Measurements from ENCODE around the gene CHI3L1.

Gene CHI3L1

GRCh38 chr1:203151362-203152157, 34.9 kb downstream of the CHI3L1 start:
- no peak for DNase-seq (ENCODE audit: low read depth)

DNA sequence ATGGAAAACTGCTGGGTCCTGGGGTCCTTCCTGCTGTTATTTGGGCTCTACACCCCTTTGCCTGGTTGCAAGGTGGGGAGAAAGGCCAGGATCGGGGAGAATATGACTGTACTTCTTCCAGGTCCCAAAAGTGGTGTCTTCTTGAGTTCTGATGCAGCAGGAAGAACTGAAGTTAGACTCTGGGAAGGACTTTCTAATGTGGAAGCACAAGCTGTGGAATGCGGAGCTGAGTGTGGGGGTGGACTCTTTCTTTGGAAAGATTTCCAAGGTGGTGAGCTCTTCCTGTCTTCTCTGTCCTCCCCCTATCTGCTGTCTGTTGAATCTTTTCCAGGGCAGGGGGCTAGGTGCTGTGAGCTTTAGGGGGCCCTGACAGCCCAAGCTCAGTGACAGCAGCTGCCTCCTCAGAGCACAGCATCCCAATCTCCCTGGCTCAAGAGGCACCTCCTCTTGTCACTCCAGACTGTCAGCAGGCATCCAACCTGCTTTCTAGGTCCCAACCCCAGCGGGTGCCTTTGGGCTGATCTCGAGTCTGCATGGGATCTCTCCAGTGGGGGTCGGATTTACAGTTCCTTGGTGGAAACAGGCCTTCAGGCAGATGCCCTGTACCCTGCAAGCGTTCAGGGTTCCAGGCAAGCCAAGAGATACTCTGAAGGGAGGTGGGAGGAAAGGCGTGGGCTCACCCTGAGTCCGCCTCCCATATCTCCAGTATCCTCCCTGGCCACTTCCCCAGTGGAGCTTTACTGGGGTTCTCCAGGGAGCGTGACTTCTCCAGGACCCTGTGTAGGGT, 35.8 kb downstream of the CHI3L1 start:
- DNase-seq (ENCODE audit: low read depth): no peak

- no peak for DNase-seq (ENCODE audit: low read depth)
Observed at GRCh38 chr1:203149188-203149840, 37.2 kb downstream of the CHI3L1 start.

DNA sequence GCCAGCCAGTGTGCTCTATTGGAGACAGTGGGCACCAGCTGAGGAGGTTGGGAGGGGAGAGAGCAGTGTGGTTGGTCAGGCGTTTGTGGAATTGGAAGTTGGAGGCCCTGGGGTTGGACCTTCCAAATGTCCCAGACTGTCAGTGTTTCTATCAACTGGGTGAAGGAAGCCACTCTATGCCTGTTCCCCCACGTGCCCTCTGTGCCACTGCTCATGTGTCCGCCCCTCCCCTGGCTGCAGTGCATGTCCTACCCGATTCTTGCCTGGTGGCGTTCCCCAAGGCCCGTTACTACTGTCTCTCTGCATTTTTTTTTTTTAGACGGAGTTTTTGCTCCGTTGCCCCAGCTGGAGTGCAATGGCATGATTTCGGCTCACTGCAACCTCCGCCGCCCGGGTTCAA, 37.9 kb downstream of the CHI3L1 start:
- DNase-seq (ENCODE audit: low read depth): no peak

GRCh38 chr1:203148127-203148526, 38.4 kb downstream of the CHI3L1 start:
- DNase-seq (ENCODE audit: low read depth): no peak

- no peak for DNase-seq (ENCODE audit: low read depth)
Observed at GRCh38 chr1:203147376-203147775, 39.1 kb downstream of the CHI3L1 start.

GRCh38 chr1:203146537-203146936, 40.0 kb downstream of the CHI3L1 start:
- DNase-seq (ENCODE audit: low read depth): no peak

DNA sequence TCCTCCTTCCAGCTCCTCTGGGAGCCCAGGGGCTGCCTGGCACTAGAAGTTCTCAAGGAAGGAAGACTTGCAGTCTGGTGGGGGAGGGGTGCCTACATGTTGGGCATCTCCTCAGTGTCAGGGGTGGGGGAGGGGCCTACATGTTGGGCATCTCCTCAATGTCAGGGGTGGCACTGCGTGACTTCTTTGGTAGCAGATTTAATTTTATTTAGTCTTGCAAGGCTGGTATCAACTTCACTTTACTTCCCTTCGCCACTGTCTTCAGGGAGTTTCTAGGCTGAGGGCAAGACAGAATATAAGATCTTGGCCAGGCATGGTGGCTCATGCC, 40.5 kb downstream of the CHI3L1 start:
- no peak for DNase-seq (ENCODE audit: low read depth)

DNA sequence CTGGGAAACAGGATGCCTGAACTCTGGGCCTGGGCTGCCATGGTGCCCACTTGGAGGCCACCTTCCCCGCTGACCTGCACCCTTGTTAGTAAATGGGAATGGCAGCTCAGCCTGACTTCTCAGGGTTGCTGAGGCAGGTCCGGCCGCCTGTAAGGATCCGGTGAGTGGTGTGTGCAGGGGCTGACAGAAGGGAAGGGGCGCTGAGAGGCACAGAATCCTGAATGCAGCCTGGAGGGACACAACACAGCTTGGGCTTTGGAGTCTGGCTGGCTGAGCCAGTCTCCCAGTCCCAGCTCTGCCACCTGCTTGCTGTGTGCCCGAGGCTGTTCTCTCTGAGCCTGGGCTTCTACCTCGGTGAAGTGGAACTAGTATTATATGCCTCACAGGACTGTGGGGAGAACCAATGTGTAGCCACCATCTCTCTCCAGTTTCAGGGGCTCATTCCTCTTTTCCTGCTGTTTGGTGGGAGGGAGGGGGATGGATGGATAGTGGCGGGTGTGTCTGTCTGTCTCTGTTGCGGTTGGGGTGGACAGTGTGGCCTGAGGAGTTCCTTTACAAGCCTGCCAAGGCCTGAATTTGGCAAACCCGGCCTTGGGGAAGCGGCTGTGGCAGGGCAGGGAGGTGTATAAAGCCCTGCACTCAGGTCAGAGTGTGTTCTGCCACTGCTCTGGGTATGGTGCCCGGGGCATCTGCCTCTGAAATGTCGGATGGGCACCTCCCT, 41.0 kb downstream of the CHI3L1 start:
- no peak for DNase-seq (ENCODE audit: low read depth)

DNA sequence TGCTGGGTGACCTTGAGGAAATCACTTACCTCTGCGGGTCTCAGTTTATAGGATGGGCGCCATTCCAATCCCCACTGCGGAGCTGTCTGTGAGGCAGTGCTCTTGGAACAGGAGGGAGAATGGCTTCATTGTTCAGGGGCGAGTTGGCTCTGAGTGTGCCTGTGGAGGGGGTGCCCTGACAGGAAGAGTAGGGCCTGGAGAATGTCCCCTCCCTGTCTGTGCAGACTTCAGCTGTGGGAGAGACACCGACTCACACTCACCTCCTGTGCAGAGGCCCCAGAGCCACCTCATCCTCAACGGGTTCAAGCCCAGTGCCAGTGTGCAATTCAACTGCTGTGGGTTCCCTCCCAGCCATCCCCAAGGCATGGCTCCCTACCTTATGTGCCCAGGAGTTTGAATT, 41.8 kb downstream of the CHI3L1 start:
- no peak for DNase-seq (ENCODE audit: low read depth)

DNA sequence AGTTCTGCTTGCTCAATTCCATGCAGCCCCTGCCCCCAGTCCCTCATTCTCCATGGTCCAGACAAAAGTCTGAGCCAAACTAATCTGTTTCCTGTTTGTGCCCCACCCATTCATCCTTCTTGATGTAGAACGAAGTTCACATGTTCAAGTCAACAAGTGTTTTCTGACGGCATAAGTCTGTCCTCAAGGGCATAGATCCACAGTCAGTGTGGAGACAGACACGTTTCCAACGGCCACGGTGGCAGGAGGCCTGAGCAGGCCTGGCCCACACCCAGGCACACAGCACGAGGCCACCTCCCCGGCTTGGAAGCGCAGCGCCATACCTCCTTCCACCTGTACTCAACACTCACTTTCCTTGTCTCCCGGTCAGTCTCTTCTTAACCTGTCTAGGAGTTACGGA, 42.9 kb downstream of the CHI3L1 start:
- DNase-seq (ENCODE audit: low read depth): no peak

GRCh38 chr1:203142684-203143408, 43.7 kb downstream of the CHI3L1 start:
- no peak for DNase-seq (ENCODE audit: low read depth)

- DNase-seq (ENCODE audit: low read depth): no peak
Observed at GRCh38 chr1:203142124-203142523, 44.4 kb downstream of the CHI3L1 start.

- DNase-seq (ENCODE audit: low read depth): no peak
Observed at GRCh38 chr1:203140743-203141520, 45.6 kb downstream of the CHI3L1 start.

DNA sequence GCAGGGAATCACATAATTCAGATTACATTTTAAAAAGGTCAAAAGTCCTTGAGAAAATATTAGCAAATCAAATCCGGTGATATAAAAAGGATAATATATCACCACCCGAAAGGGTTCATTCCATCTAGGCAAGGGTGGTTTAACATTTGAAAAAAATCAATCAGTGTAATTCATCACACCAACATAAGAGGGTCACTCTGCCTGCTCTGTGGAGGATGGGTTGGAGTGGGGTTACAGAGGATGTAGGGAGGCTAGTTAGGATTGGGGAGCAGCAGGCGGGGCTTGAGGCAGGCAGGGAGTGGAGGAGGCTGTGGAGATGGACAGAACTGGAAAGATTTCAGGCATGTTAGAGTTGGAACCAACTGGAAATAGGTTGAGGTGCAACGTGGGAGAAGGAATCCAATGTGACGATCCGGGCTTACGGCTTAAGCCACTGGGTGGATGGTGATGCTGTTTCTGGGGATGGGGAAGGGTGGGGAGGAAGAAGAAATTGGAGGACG, 46.5 kb downstream of the CHI3L1 start:
- no peak for DNase-seq (ENCODE audit: low read depth)

DNA sequence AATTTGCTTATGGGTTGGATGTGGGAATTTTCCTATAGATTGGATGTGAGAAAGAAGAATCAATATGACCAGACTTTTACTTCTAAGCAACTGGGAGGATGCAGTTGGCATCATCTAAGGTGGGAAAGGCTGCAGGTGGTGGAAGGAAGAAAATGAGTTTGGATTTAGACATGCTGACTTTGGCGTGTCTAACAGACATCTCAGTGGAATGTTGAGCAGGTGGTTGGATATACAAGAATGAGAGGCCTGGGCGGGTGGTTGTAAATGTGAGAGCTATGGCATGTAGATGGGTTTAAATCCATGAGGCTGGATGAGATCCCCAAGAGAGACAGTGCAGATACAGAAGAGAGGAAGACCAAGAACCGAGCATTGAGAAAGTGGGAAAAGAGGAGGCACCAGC, 48.4 kb downstream of the CHI3L1 start:
- no peak for DNase-seq (ENCODE audit: low read depth)

DNA sequence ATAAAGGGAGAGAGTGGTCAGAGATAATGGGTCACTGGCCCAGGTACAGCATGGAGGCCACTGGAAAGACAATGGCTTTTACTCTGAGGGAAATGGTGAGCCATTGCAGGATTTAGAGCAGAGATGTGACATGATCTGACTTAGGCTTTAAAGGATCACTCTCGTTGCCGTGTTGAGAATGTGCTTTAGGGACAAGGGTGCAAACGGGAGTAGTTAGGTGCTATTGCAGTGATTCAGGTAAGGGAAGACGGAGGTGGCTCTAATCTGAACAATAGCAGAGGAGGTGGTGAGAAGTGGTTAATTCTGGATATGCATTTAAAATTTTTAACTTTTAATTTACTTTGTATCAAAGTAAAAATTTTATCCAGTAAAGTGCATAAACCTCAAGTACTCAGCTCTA, 49.2 kb downstream of the CHI3L1 start:
- no peak for DNase-seq (ENCODE audit: low read depth)

DNA sequence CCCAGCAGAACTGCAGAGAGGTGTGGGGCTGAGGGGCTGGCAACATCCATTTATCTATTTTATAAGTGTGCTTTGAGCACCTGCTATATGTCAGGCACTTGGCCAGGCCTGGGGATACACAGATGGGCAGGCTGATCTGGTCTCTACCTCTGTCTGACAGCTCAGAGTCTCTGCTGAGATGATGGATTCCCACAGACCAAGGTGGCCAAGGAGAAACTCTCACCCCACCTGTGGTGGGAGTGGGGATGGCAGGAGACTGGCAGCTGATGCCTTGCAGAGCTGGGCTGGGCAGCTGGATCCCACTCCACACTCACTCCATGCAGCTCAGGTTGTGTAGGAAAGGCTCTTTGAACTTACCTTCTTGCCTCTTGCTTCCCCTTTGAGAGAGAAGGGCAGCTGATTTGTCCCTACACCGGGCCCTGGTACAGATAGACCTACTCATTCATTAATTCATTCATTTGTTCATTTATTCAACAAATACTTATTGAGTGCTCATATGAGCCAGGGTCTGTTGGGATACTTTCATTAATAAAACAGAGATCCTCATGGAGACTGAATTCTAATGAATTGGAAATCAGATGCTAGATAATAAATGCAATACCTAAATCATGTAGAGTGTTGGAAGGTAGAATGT, 50.0 kb downstream of the CHI3L1 start:
- no peak for DNase-seq (ENCODE audit: low read depth)

DNA sequence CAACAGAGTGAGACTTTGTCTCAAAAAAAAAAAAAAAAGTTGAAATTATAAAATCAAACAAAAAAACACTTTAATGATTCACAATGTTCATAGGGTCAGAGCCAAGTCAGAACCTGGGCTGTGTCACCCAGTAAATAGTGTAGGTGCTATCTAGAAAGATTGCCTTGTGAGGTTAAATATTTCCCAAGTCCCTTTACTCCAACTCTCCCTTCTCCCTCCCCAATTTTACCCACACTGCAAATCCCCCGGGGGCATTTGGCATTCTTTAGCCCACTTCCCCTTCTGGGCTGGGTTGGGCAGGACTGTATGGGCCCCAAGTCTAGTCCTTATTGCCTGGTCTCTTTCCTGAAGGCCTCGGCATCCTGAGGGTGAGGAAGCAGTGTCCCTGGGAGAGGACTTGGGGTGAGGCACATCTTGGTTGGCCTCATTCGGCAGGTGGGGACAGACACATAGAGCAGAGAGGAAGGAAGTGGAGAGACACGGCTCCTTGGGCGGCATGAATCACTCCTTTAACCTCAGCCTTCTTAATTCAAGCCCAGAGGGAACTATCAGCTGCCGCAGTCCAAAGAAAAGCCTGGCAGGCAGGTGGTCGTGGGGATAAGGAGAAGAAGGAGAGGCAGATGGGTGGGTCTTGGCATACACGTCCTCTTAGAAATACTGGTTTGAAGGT, 50.7 kb downstream of the CHI3L1 start:
- DNase-seq (ENCODE audit: low read depth): no peak
